RPMI7951 (cell line): Measurements from ENCODE around the gene ITIH6. TPM values are rescaled to one million over a fixed set of nuclear protein-coding genes. Genes with fewer than 3 reads are reported as not detected.
"Not testable (repeated sequence)": the region's sequence is repeated elsewhere in the genome, so short reads cannot be mapped to it uniquely, and the experiment has no call there.

ENCODE experiments used
- DNase-seq: peaks from one replicate; pipeline ENCODE4 v3.0.0-alpha.2; 2012; ENCODE audit warnings: low read depth
- total RNA-seq: library from RNA; depleted of rRNA; stranded (reverse); fragments of >200 nt; shearing (Covaris generic); gene quantifications from 2 replicates; pipeline ENCODE4 v1.2.3, GENCODE V29; 2014

ITIH6 gene
- total RNA-seq, 1 experiment from 2014 or later = 1.2 TPM

- DNase-seq = peak; percentile 63
These were observed 10.1 kb upstream of the ITIH6 start for GRCh38 chrX:54808109-54808604.

- peak; percentile 54 for DNase-seq
These were observed 9.6 kb upstream of the ITIH6 start, which contains the start of gene MAGED2 for GRCh38 chrX:54807524-54808108. MAGED2 (plus strand) TSS chrX:54807745; CDS start chrX:54809332, 1,587 bp downstream.

- no peak for DNase-seq
These were observed 991 bp upstream of the ITIH6 start for GRCh38 chrX:54799046-54799445.

GRCh38 chrX:54794795-54795194, 3.3 kb downstream of the ITIH6 start:
- no peak for DNase-seq

GRCh38 chrX:54794028-54794427, 4.0 kb downstream of the ITIH6 start:
- peak; percentile 5 for DNase-seq

- DNase-seq = peak; percentile 30
These were observed 8.7 kb downstream of the ITIH6 start for GRCh38 chrX:54789405-54789804.

- no peak for DNase-seq
These were observed 9.6 kb downstream of the ITIH6 start for GRCh38 chrX:54788446-54788845.

GRCh38 chrX:54786967-54787366, 11.1 kb downstream of the ITIH6 start:
- DNase-seq = no peak

- DNase-seq = peak; percentile 11
These were observed 12.2 kb downstream of the ITIH6 start for GRCh38 chrX:54785901-54786300.

- DNase-seq = no peak
These were observed 20.9 kb downstream of the ITIH6 start for GRCh38 chrX:54776987-54777672.

GRCh38 chrX:54776061-54776460, 22.0 kb downstream of the ITIH6 start:
- DNase-seq = no peak

- not testable (repeated sequence) for DNase-seq
These were observed 23.5 kb downstream of the ITIH6 start for GRCh38 chrX:54774391-54775094.

- DNase-seq = no peak
These were observed 39.7 kb downstream of the ITIH6 start for GRCh38 chrX:54758114-54759055.

- no peak for DNase-seq
These were observed 43.2 kb downstream of the ITIH6 start for GRCh38 chrX:54754854-54755253.

GRCh38 chrX:54748626-54749025, 49.4 kb downstream of the ITIH6 start:
- DNase-seq = no peak

- no peak for DNase-seq
These were observed 50.2 kb downstream of the ITIH6 start for GRCh38 chrX:54747733-54748393.

- DNase-seq = no peak
These were observed 51.1 kb downstream of the ITIH6 start for GRCh38 chrX:54746928-54747327.

GRCh38 chrX:54745676-54746075, 52.4 kb downstream of the ITIH6 start:
- no peak for DNase-seq

GRCh38 chrX:54738567-54738966, 59.5 kb downstream of the ITIH6 start:
- not testable (repeated sequence) for DNase-seq

- not testable (repeated sequence) for DNase-seq
These were observed 61.6 kb downstream of the ITIH6 start for GRCh38 chrX:54736298-54736942.
